GM19324 (cell line): ENCODE measurements around the gene ACSL3.
"Not testable (repeated sequence)": the region's sequence is repeated elsewhere in the genome, so short reads cannot be mapped to it uniquely, and the experiment has no call there.

ENCODE experiments used
- ATAC-seq: cut with Tn5 transposase; IDR thresholded peaks from one replicate; pipeline ENCODE4 v1.9.1; 2021; ENCODE audit warnings: mild to moderate bottlenecking, moderate library complexity; ENCODE audit not compliant: unreplicated experiment, low FRiP score

Gene ACSL3

GRCh38 chr2:222860740-222861410 lies at the start of gene ACSL3:
Gene ACSL3, plus strand, starts transcription at chr2:222861036. Its CDS starts 47,737 bp downstream, at chr2:222908773.
- ATAC-seq: peak; percentile 99

- no peak for ATAC-seq
These were observed 49.0 kb upstream of the ACSL3 start for GRCh38 chr2:222811828-222812227.

GRCh38 chr2:222813177-222813843 lies 47.5 kb upstream of the ACSL3 start:
- ATAC-seq: peak; percentile 82

- ATAC-seq: no peak
These were observed 41.0 kb upstream of the ACSL3 start for GRCh38 chr2:222819722-222820333.

- ATAC-seq: no peak
These were observed 37.5 kb upstream of the ACSL3 start for GRCh38 chr2:222823183-222823930.

GRCh38 chr2:222825031-222825430 lies 35.8 kb upstream of the ACSL3 start:
- ATAC-seq: no peak

- no peak for ATAC-seq
These were observed 33.4 kb upstream of the ACSL3 start for GRCh38 chr2:222827417-222827816.

- ATAC-seq: no peak
These were observed 32.3 kb upstream of the ACSL3 start for GRCh38 chr2:222828572-222828971.

- no peak for ATAC-seq
These were observed 30.7 kb upstream of the ACSL3 start for GRCh38 chr2:222830164-222830563.

GRCh38 chr2:222833410-222833809 lies 27.4 kb upstream of the ACSL3 start:
- ATAC-seq: no peak

- ATAC-seq: no peak
These were observed 25.6 kb upstream of the ACSL3 start for GRCh38 chr2:222835143-222835822.

- ATAC-seq: no peak
These were observed 25.0 kb upstream of the ACSL3 start for GRCh38 chr2:222835823-222836151.

- ATAC-seq: no peak
These were observed 23.2 kb upstream of the ACSL3 start for GRCh38 chr2:222837643-222838056.

GRCh38 chr2:222840060-222840802 lies 20.6 kb upstream of the ACSL3 start:
- ATAC-seq: no peak

- ATAC-seq: no peak
These were observed 18.2 kb upstream of the ACSL3 start for GRCh38 chr2:222842491-222843174.

GRCh38 chr2:222844323-222844722 lies 16.5 kb upstream of the ACSL3 start:
- ATAC-seq: no peak

GRCh38 chr2:222845314-222845713 lies 15.5 kb upstream of the ACSL3 start:
- ATAC-seq: not testable (repeated sequence)

- no peak for ATAC-seq
These were observed 14.8 kb upstream of the ACSL3 start for GRCh38 chr2:222846003-222846402.

- ATAC-seq: not testable (repeated sequence)
These were observed 12.8 kb upstream of the ACSL3 start for GRCh38 chr2:222848031-222848430.
